SK-MEL-5 (cell line): ENCODE results near the gene USO1. TPM values are rescaled to one million over a fixed set of nuclear protein-coding genes. Genes with fewer than 3 reads are reported as not detected.

ENCODE experiments used
- DNase-seq: peaks from one replicate; pipeline ENCODE4 v3.0.0-alpha.2; 2016; ENCODE audit warnings: low read depth, low spot score
- in situ Hi-C: cut with HindIII; loops from 2 replicates; pipeline ENCODE4 v1.10.0; 2016; ENCODE audit warnings: low sequenced_read_pairs, high pct_unique_total_duplicates, low pct_unique_long_range_greater_than_20kb
- small RNA-seq, 2 experiments: library from RNA; depleted of rRNA; stranded (forward); fragments of <200 nt; gene quantifications; one replicate each; pipeline ENCODE3, GENCODE V24; 2014
- total RNA-seq: library from RNA; depleted of rRNA; stranded (reverse); fragments of >200 nt; shearing (Covaris generic); gene quantifications from 2 replicates; pipeline ENCODE4 v1.2.3, GENCODE V29; 2014; rRNA removed

USO1 gene
- total RNA-seq, 1 experiment from 2014 or later: 80.7 TPM

- DNase-seq: no peak
- in situ Hi-C loops: no loop called here
Observed at GRCh38 chr4:75860606-75861005, 136.2 kb downstream of the USO1 start.

Small RNAs within 50 kb of the gene (small RNA-seq; reads per million reads assigned to genes)
- gene RNU2-16P: 0 to 0.10 reads per million in 2 experiments

Other genes starting within 250 kb of the USO1 start
- gene RCHY1, start 210.2 kb upstream of the USO1 start, total RNA-seq: 42.9 and 53.5 TPM in 2 replicates
- gene THAP6, start 210.1 kb upstream of the USO1 start, total RNA-seq: 18.6 and 19.8 TPM in 2 replicates
- gene ODAPH, start 168.5 kb upstream of the USO1 start, total RNA-seq: not detected in 2 replicates
- not detected in 2 replicates for gene CDKL2, start 94.0 kb upstream of the USO1 start, total RNA-seq
- gene G3BP2, start 51.2 kb upstream of the USO1 start, total RNA-seq: 355 and 386 TPM in 2 replicates
- not detected in 2 replicates for gene PPEF2, start 177.9 kb downstream of the USO1 start, total RNA-seq
- gene NAAA, start 216.4 kb downstream of the USO1 start, total RNA-seq: 0.16 and 0.80 TPM in 2 replicates